DMS153 treated with DMSO at 0.1 percent for 48 hours (cell line): ENCODE measurements around the gene VCY1B.
"Not testable (repeated sequence)": the region's sequence is repeated elsewhere in the genome, so short reads cannot be mapped to it uniquely, and the experiment has no call there.

ENCODE experiments used
- DNase-seq: peaks from one replicate; lab custom pipeline; 2025; ENCODE audit not compliant: unreplicated experiment; lab: John Stamatoyannopoulos, UW

The VCY1B gene

DNA sequence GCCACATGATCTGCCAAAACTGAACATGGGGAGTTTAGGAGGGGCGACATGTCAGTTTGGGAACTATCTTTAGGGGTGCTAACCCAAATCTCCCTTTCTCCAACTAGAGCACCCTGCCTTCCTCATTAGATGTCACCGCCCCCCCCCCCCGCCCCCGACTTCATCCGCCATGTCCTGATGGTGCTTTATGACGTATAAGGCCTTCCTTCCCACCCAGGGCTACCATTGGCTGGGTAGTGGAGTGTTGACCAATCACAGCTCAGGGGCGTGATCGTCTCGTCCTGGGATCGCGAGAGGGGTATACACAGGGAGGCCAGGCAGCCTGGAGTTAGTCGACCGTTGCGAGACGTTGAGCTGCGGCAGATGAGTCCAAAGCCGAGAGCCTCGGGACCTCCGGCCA lies at the start of gene VCY1B:
Gene VCY1B (plus strand): TSS at position 301 of the 400 bp plus-strand sequence. CDS start 63 bp downstream, at position 364.
- DNase-seq, result not testable (repeated sequence)

DNA sequence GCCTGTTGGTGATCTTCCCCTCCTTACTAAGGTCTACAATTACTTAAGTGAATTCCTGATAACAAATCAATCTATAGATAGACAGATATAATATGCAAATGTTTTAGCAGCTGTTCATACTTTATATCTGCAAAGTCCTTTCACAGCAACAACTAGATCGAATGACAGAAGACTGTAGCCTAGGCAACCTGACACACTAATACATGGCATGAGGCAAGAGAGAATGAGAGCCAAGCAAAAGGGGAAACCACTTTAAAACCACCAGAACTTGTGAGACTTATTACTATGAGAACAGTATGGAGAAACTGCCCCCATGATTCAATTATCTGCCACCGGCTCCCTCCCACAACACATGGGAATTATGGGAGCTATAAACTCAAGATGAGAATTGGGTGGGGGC lies 44.1 kb upstream of the VCY1B start:
- not testable (repeated sequence) for DNase-seq

DNA sequence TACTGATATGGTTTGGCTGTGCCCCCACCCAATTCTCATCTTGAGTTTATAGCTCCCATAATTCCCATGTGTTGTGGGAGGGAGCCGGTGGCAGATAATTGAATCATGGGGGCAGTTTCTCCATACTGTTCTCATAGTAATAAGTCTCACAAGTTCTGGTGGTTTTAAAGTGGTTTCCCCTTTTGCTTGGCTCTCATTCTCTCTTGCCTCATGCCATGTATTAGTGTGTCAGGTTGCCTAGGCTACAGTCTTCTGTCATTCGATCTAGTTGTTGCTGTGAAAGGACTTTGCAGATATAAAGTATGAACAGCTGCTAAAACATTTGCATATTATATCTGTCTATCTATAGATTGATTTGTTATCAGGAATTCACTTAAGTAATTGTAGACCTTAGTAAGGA lies 25.6 kb upstream of the VCY1B start:
- not testable (repeated sequence) for DNase-seq

DNA sequence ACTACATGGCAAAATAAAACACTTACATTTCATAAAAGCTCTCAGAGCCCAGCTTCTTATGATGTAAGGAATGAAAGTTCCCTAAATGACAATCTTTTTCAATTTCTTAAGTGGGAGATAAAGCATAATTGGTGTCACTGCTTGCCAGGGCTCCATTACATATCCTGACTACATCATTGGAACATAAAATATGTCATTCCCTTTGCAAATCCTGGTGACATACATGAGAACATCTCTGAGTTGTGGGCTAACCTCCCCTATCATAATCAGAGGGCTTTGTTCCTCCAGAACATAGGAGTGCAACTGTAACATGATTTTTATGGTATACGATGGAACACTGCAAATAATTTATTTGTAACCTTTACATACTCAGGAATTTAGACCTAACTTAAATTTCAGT lies 29.9 kb downstream of the VCY1B start:
- DNase-seq, result no peak
